OCI-LY7 (cell line): ENCODE measurements around the gene C7orf25. TPM values are rescaled to one million over a fixed set of nuclear protein-coding genes. Genes with fewer than 3 reads are reported as not detected.

Experiments used
- BruUV-seq: library from RNA; stranded (reverse); fragments of 400-500 nt; replicated peaks from 2 replicates; lab custom pipeline; 2021; lab: Mats Ljungman, UMichigan
- CTCF ChIA-PET: fragments of 300-600 bp; sonication (Branson Sonifier 250); formaldehyde crosslinking; loops from one replicate; lab custom pipeline; 2022; ENCODE audit warnings: antibody characterized with exemption; ENCODE audit not compliant: unreplicated experiment; lab: Charles Lee
- POLR2A ChIA-PET: fragments of 300-600 bp; sonication (Branson Sonifier 250); formaldehyde crosslinking; loops from one replicate; lab custom pipeline; 2022; ENCODE audit warnings: antibody characterized with exemption; lab: Charles Lee
- DNase-seq: peaks from one replicate; pipeline ENCODE4 v3.0.0-alpha.2; 2015; ENCODE audit warnings: low spot score
- H2AFZ ChIP-seq: fragments of 200-600 bp; sonication (generic), shearing (Covaris generic); 2 replicates; pipeline ENCODE4 v1.6.1; 2014; ENCODE audit warnings: mild to moderate bottlenecking, antibody characterized with exemption, low read length, moderate library complexity
- H3K27ac ChIP-seq: fragments of 200-600 bp; sonication (generic); 2 replicates; pipeline ENCODE4 v1.5.1; 2014; ENCODE audit warnings: mixed run types, low read depth, mild to moderate bottlenecking, moderate library complexity, low read length, inconsistent platforms; ENCODE audit not compliant: poor library complexity, severe bottlenecking
- H3K36me3 ChIP-seq: fragments of 200-600 bp; sonication (generic); 2 replicates; pipeline ENCODE4 v1.6.1; 2014; ENCODE audit warnings: mild to moderate bottlenecking, antibody characterized with exemption, low read length, moderate library complexity, mixed read lengths; ENCODE audit not compliant: insufficient read depth
- H3K4me1 ChIP-seq: fragments of 200-600 bp; sonication (generic); 2 replicates; pipeline ENCODE4 v1.5.1; 2014; ENCODE audit warnings: mild to moderate bottlenecking, low read length; ENCODE audit not compliant: insufficient read depth, poor library complexity, severe bottlenecking
- H3K4me2 ChIP-seq: fragments of 200-600 bp; sonication (generic); 2 replicates; pipeline ENCODE4 v1.6.1; 2014; ENCODE audit warnings: mild to moderate bottlenecking, low read length
- H3K4me3 ChIP-seq: fragments of 200-600 bp; sonication (generic); 2 replicates; pipeline ENCODE4 v1.5.1; 2014; ENCODE audit warnings: mild to moderate bottlenecking, low read depth, low read length; ENCODE audit not compliant: poor library complexity, severe bottlenecking
- H3K79me2 ChIP-seq: fragments of 200-600 bp; sonication (generic); 2 replicates; pipeline ENCODE4 v1.6.1; 2016; ENCODE audit warnings: low read depth, mild to moderate bottlenecking, low read length, moderate library complexity, mixed read lengths; ENCODE audit not compliant: insufficient read depth
- H3K9me2 ChIP-seq: fragments of 200-600 bp; sonication (generic); 2 replicates; pipeline ENCODE4 v1.6.1; 2016; ENCODE audit warnings: mild to moderate bottlenecking, low read length, mixed read lengths; ENCODE audit not compliant: insufficient read depth
- H3K9me3 ChIP-seq: fragments of 200-600 bp; sonication (generic); 2 replicates; pipeline ENCODE4 v1.6.1; 2014; ENCODE audit warnings: mild to moderate bottlenecking, mixed run types, low read length, mixed read lengths
- H4K20me1 ChIP-seq: fragments of 200-600 bp; sonication (generic); 2 replicates; pipeline ENCODE4 v1.6.1; 2014; ENCODE audit warnings: mild to moderate bottlenecking, antibody characterized with exemption, low read length, moderate library complexity, mixed read lengths; ENCODE audit not compliant: insufficient read depth
- CTCF ChIP-seq: fragments of 200-600 bp; sonication (generic); conservative IDR thresholded peaks from 2 replicates; pipeline ENCODE4 v1.5.1; 2014; ENCODE audit warnings: mild to moderate bottlenecking, antibody characterized with exemption, low read length, moderate library complexity, mixed read lengths
- EZH2phosphoT487 ChIP-seq: fragments of 200-600 bp; sonication (generic); IDR thresholded peaks from 2 replicates; pipeline ENCODE4 v1.6.1; 2018; ENCODE audit warnings: low read depth, borderline replicate concordance, mild to moderate bottlenecking, mixed run types, antibody characterized with exemption, low read length, moderate library complexity, mixed read lengths
- intact Hi-C: fragments of 100-400 bp; cut with micrococcal nuclease; formaldehyde crosslinking; loops from one replicate; pipeline ENCODE4 v1.10.0; 2022; ENCODE audit not compliant: unreplicated experiment
- total RNA-seq, 2 experiments: library from RNA; depleted of rRNA in 1 of 2; stranded (reverse); fragments of >200 nt in 1 of 2; shearing (Covaris generic) in 1 of 2; gene quantifications; 2 replicates each; pipeline ENCODE4 v1.2.3, GENCODE V29; 2014 to 2022

C7orf25 gene
- total RNA-seq, 2 experiments from 2014 or later: 6.0 to 9.1 TPM

GRCh38 chr7:42924223-42924838 is 12.5 kb upstream of the C7orf25 start:
- TF ChIP-seq EZH2phosphoT487: no peak
- TF ChIP-seq CTCF: no peak
- Histone ChIP-seq H3K9me3 (no peaks in the 10 kb centered on the region), H3K4me1 (peaks cover 35% of the 10 kb centered on the region), H3K4me2 (no peak overlapping the region), H3K27ac (no peak overlapping the region), H3K4me3 (no peak overlapping the region), H3K79me2 (peaks cover 50% of the 10 kb centered on the region), H2AFZ (no peak overlapping the region), H3K36me3 (peaks cover 99% of the 10 kb centered on the region), H4K20me1 (peaks cover 27% of the 10 kb centered on the region), H3K9me2 (no peaks in the 10 kb centered on the region)
- no TSS peak for BruUV-seq
- ChIA-PET POLR2A (interaction anchor here (0.6 to 1.4 kb wide), 5 partner anchors 12 to 1078 kb away, joined by 3 to 8 read pairs (median 5); partner anchors contain the start of gene C7orf25), CTCF (no interaction called here)
- intact Hi-C loops: no loop called here
- DNase-seq: no peak

GRCh38 chr7:42922017-42922753 is 10.3 kb upstream of the C7orf25 start:
- Histone ChIP-seq H3K79me2 (peaks cover 29% of the 10 kb centered on the region), H3K4me1 (peaks cover 16% of the 10 kb centered on the region), H3K4me3 (no peak overlapping the region), H3K36me3 (peaks cover 97% of the 10 kb centered on the region), H3K4me2 (no peak overlapping the region), H3K27ac (no peak overlapping the region), H2AFZ (no peak overlapping the region), H3K9me2 (no peaks in the 10 kb centered on the region), H3K9me3 (no peaks in the 10 kb centered on the region), H4K20me1 (0 out of 2 replicates have a peak, but pooled peaks cover 10% of the 10 kb centered on the region)
- TF ChIP-seq CTCF (no peak), EZH2phosphoT487 (no peak)
- DNase-seq: no peak
- BruUV-seq: no TSS peak
- ChIA-PET POLR2A (interaction anchor here (0.6 to 2.1 kb wide), 5 partner anchors 8 to 723 kb away, joined by 3 to 9 read pairs (median 4); partner anchors contain the start of genes C7orf25, MRPL32 and PSMA2), CTCF (no interaction called here)
- intact Hi-C loops: no loop called here
